ENCODE data around the gene FAM149A.

The FAM149A gene

DNA sequence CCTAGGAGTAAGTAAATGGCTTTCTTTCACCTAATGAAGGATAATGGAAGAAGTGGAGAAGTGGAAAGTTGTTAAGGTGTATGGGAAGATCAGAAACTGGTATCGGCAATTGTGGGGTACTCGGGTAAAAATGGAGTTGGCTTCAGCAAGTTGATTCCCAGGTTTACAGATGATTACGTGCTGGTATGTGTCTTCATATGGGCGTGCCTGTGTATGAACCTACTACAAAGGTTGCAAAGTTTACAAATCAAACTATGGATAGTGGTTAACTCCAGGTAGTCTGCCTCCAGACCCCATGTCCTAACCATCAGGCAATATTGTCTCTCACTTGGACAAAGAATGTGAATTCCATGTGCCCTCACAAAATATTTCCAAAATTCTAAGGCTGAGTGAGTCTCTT, 34.8 kb upstream of the FAM149A start:
- ATAC-seq = no peak
- TF ChIP-seq RARB (CRISPR knock-in tag; IDR thresholded peaks at IDR 0.05) = no peak
- no peak for TF ChIP-seq BACH2 (CRISPR knock-in tag; IDR thresholded peaks at IDR 0.05; ENCODE audit: borderline replicate concordance)
- TF ChIP-seq, protein P1, sequence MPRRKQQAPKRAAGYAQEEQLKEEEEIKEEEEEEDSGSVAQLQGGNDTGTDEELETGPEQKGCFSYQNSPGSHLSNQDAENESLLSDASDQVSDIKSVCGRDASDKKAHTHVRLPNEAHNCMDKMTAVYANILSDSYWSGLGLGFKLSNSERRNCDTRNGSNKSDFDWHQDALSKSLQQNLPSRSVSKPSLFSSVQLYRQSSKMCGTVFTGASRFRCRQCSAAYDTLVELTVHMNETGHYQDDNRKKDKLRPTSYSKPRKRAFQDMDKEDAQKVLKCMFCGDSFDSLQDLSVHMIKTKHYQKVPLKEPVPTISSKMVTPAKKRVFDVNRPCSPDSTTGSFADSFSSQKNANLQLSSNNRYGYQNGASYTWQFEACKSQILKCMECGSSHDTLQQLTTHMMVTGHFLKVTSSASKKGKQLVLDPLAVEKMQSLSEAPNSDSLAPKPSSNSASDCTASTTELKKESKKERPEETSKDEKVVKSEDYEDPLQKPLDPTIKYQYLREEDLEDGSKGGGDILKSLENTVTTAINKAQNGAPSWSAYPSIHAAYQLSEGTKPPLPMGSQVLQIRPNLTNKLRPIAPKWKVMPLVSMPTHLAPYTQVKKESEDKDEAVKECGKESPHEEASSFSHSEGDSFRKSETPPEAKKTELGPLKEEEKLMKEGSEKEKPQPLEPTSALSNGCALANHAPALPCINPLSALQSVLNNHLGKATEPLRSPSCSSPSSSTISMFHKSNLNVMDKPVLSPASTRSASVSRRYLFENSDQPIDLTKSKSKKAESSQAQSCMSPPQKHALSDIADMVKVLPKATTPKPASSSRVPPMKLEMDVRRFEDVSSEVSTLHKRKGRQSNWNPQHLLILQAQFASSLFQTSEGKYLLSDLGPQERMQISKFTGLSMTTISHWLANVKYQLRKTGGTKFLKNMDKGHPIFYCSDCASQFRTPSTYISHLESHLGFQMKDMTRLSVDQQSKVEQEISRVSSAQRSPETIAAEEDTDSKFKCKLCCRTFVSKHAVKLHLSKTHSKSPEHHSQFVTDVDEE (CRISPR knock-in tag; IDR thresholded peaks at IDR 0.05) = no peak
- TF ChIP-seq, protein P2, sequence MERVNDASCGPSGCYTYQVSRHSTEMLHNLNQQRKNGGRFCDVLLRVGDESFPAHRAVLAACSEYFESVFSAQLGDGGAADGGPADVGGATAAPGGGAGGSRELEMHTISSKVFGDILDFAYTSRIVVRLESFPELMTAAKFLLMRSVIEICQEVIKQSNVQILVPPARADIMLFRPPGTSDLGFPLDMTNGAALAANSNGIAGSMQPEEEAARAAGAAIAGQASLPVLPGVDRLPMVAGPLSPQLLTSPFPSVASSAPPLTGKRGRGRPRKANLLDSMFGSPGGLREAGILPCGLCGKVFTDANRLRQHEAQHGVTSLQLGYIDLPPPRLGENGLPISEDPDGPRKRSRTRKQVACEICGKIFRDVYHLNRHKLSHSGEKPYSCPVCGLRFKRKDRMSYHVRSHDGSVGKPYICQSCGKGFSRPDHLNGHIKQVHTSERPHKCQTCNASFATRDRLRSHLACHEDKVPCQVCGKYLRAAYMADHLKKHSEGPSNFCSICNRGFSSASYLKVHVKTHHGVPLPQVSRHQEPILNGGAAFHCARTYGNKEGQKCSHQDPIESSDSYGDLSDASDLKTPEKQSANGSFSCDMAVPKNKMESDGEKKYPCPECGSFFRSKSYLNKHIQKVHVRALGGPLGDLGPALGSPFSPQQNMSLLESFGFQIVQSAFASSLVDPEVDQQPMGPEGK (CRISPR knock-in tag; IDR thresholded peaks at IDR 0.05; ENCODE audit: borderline replicate concordance) = no peak
- no peak for TF ChIP-seq SNAI2 (CRISPR knock-in tag; IDR thresholded peaks at IDR 0.05)
- TF ChIP-seq TCF4 (CRISPR knock-in tag; IDR thresholded peaks at IDR 0.05; ENCODE audit: borderline replicate concordance) = no peak
- no peak for TF ChIP-seq ZFP3 (CRISPR knock-in tag; IDR thresholded peaks at IDR 0.05)
- TF ChIP-seq GLIS3 (CRISPR knock-in tag; IDR thresholded peaks at IDR 0.05) = no peak
- TF ChIP-seq, protein P3, sequence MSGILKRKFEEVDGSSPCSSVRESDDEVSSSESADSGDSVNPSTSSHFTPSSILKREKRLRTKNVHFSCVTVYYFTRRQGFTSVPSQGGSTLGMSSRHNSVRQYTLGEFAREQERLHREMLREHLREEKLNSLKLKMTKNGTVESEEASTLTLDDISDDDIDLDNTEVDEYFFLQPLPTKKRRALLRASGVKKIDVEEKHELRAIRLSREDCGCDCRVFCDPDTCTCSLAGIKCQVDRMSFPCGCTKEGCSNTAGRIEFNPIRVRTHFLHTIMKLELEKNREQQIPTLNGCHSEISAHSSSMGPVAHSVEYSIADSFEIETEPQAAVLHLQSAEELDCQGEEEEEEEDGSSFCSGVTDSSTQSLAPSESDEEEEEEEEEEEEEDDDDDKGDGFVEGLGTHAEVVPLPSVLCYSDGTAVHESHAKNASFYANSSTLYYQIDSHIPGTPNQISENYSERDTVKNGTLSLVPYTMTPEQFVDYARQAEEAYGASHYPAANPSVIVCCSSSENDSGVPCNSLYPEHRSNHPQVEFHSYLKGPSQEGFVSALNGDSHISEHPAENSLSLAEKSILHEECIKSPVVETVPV (CRISPR knock-in tag; IDR thresholded peaks at IDR 0.05) = no peak

DNA sequence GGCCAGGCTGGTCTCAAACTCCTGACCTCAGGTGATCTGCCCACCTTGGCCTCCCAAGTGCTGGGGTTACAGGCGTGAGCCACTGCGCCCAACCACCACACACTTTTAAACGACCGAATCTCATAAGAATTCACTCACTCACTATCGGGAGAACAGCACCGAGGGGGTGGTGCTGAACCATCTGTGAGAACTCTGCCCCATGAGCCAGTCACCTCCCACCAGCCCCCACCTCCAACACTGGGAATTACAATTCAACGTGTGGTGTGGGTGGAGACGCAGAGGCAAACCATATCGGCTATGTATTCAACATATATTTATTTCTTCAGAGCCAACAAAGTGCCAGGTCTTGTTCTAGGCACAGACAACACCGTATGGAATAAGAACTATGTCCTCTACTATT, 32.0 kb upstream of the FAM149A start:
- no peak for TF ChIP-seq ZC3H10 (CRISPR knock-in tag; IDR thresholded peaks at IDR 0.05)
- TF ChIP-seq, protein P4, sequence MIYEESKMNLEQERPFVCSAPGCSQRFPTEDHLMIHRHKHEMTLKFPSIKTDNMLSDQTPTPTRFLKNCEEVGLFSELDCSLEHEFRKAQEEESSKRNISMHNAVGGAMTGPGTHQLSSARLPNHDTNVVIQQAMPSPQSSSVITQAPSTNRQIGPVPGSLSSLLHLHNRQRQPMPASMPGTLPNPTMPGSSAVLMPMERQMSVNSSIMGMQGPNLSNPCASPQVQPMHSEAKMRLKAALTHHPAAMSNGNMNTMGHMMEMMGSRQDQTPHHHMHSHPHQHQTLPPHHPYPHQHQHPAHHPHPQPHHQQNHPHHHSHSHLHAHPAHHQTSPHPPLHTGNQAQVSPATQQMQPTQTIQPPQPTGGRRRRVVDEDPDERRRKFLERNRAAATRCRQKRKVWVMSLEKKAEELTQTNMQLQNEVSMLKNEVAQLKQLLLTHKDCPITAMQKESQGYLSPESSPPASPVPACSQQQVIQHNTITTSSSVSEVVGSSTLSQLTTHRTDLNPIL (CRISPR knock-in tag; IDR thresholded peaks at IDR 0.05; ENCODE audit: low read depth) = no peak
- no peak for TF ChIP-seq OSR1 (CRISPR knock-in tag; IDR thresholded peaks at IDR 0.05)
- no peak for TF ChIP-seq ESRRG (CRISPR knock-in tag; IDR thresholded peaks at IDR 0.05)
- TF ChIP-seq BACH2 (CRISPR knock-in tag; IDR thresholded peaks at IDR 0.05; ENCODE audit: borderline replicate concordance) = no peak
- TF ChIP-seq, protein P1 (CRISPR knock-in tag; IDR thresholded peaks at IDR 0.05) = no peak
- TF ChIP-seq ZFP30 (CRISPR knock-in tag; IDR thresholded peaks at IDR 0.05) = no peak
- ATAC-seq = no peak

- no peak for ATAC-seq
- TF ChIP-seq BACH2 (CRISPR knock-in tag; IDR thresholded peaks at IDR 0.05; ENCODE audit: borderline replicate concordance) (no peak), ZFP3 (CRISPR knock-in tag; IDR thresholded peaks at IDR 0.05) (no peak), TOX (CRISPR knock-in tag; IDR thresholded peaks at IDR 0.05; ENCODE audit: borderline replicate concordance) (no peak), ZNF8 (CRISPR knock-in tag; IDR thresholded peaks at IDR 0.05) (no peak), ZFP30 (CRISPR knock-in tag; IDR thresholded peaks at IDR 0.05) (no peak), SNAI2 (CRISPR knock-in tag; IDR thresholded peaks at IDR 0.05) (no peak), ZNF70 (CRISPR knock-in tag; IDR thresholded peaks at IDR 0.05) (no peak), RARB (CRISPR knock-in tag; IDR thresholded peaks at IDR 0.05) (no peak), ISL1 (CRISPR knock-in tag; IDR thresholded peaks at IDR 0.05) (no peak), ESRRG (CRISPR knock-in tag; IDR thresholded peaks at IDR 0.05) (no peak), ARNTL (CRISPR knock-in tag; IDR thresholded peaks at IDR 0.05; ENCODE audit: borderline replicate concordance, low read depth) (no peak), ZC3H10 (CRISPR knock-in tag; IDR thresholded peaks at IDR 0.05) (no peak), CSDC2 (CRISPR knock-in tag; IDR thresholded peaks at IDR 0.05) (no peak), PPARA (CRISPR knock-in tag; IDR thresholded peaks at IDR 0.05; ENCODE audit: borderline replicate concordance) (no peak)
- TF ChIP-seq, protein P4 (CRISPR knock-in tag; IDR thresholded peaks at IDR 0.05; ENCODE audit: low read depth) = no peak
- TF ChIP-seq, protein P3 (CRISPR knock-in tag; IDR thresholded peaks at IDR 0.05) = no peak
- TF ChIP-seq, protein P1 (CRISPR knock-in tag; IDR thresholded peaks at IDR 0.05) = no peak
Observed at GRCh38 chr4:186074189-186074588, 30.3 kb upstream of the FAM149A start.

Measured in SK-N-SH treated with all-trans-retinoic acid at 6 μM for 48 hours (cell line).